GM18517 (cell line): Measurements from ENCODE around the gene AUTS2.

Source experiments
- ATAC-seq: cut with Tn5 transposase; IDR thresholded peaks from one replicate; pipeline ENCODE4 v1.9.1; 2021; ENCODE audit warnings: mild to moderate bottlenecking, moderate library complexity; ENCODE audit not compliant: unreplicated experiment

Gene AUTS2

DNA sequence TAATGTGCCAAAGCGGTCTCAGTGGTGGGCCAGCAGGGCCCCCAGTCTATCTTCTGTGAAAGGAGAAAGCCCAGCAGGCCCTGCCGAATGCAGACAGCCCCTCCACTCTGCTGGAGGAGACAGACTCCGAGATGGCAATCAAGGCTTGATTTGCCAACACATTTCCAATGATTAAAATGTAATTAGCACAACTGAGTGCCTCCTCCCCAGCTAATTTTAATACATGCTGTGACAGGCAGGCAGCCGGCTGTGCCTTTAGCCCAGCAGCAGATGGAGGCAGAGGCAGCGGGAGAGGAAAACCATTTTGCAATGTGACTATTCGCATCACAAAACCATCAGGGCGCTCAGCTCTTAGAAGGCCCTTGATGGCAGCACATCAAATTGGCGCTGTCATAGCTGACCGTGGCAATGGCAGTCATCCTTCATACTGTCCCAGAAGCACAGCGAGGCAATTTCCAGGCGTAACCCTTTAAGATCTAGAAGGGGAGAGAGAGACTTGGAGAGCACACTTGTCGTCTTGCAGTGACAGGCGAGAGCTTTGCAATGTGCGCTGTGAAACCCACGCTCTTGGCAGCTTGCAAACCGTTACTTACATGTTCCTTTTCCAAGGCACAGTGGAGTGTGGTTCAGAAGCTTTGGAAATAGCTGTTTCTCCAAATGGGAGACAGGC lies 818.8 kb downstream of the AUTS2 start:
- ATAC-seq: no peak

DNA sequence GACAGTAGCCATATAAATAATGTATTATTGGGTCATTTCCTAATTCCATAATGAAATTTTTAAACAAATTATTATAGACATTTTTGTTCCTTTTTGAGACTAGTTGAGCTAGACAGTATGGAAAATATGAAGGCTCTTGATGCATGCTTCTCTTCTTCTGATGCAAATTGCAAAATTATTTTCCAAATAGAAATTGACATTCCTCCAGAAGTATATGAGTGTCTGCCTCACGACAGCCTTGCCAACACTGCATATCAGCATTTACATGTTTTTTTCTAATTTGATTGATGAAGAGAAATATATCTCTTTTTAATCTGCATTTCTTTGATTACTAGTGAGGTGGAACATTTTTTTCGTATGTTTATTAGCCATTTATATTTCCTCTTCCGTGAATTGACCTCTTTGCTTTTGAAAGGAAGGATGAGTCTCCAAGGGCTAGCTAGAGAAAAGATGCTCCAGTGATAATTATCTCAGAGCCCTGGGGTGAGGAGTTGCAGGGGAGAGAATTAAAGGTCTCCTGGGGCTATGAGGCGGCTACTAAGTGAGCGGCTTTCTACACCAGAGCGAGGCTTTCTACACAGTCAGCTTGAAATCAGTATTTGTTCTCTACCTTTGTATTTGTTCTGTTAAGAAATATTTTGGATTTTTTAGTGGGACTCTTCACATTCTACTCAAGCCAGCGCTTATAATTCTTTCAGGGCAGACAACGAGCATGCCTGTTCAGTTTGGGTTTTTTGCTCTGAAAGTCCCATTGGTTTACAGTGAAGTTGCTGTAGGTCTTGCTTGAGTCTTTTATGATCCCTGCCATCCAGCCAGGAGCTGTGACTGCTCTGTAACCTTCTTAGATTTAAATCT lies 821.5 kb downstream of the AUTS2 start:
- ATAC-seq: no peak

DNA sequence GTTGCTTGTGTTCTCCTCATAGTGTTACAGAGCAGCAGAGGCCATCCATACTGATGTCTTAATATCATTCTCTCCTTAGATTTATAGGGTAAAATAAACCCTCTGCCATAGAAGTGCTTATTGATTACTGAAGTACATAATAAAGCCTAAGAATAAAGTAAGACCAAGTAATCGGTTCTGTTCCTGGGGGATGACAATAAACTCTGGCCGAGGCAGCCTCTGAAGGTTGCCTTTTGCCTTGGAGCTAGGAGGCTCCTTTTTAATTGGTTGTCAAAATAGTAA lies 822.0 kb downstream of the AUTS2 start:
- ATAC-seq: no peak

DNA sequence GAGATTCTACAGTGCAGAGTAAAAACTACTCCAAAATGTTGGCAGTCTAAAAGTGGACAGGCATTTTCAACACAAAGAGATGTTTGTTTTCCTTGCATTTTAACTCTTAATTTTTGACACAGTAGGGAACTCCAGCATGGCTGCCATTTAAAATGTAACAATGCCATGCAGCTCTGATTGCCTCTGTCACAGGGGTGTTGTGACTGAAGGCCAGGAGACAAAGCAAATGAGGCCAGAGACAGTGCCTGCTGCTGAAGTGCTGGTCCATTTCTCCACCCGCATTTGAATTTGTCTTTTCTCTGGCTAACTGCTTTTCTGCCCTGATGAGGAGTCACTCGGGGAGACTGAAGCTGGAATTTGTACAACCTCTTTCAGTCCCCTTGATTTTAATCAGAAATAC lies 823.0 kb downstream of the AUTS2 start:
- no peak for ATAC-seq

DNA sequence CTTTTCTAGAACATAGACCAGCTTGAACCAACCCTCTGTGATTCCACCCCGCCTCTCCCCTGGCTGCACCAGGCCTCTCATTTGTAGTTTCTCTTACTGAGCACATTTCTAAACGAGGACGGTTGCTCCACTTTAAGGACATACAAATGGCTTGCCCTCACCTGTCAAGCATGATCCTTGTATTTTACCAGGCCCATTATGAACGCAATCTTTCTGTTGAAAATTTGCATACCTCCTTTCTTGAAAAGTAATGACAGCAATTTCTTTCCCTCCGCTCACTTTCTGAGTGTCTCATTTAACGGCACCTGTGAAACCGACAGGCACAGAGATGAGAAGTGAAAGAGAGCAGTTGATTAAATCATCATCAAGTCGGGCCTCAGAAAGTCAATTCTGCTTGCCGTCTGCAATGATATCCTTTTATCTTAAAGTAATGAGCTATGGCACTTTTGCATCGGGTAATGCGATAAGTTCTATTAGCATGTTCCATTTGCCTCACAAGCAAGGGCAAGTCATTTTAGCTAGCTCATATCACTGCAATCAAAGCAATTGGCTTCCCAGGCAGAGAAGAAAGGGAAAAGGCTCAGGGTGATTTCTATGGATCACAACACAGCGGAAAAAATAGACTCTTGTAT lies 828.1 kb downstream of the AUTS2 start:
- no peak for ATAC-seq

DNA sequence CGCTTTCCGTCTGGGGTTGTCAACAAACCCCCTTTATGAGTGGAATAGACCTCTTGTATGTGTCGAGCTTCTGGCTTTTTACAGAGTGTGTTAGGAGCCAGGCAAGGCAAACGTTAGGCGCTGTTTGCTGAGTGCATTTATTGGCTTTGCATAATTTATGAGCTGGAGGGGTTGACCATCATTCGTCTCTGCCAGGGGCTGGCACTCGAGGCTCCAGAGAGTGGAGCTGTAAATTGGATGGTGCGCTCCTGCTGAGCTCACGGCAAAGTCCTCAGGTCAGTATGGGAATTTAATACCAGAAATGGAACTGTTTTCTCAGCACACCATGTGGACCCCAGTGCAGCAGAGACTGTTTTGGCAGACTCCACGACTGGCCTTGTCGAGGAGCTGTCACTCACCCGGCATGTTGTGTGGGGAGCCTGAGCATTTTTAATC lies 834.3 kb downstream of the AUTS2 start:
- ATAC-seq: no peak

DNA sequence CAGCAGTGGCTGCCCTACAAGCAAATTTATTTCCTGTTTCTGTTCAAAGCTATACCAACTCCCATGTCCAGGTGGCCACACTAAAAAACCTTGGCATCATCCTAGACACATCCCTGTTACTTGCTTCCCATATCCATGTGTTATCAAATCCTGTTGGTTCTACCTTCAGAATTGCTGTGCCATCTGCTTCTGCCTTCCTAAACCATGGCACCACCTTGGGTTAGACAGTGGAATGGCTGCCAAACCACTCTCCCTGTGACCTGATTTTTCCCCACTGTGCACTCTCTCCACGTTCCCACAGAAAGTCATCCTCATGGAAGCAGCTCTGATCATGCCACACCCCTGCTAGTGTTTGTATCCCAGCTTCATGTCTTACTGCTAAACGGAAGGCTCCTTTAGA lies 836.1 kb downstream of the AUTS2 start:
- no peak for ATAC-seq

DNA sequence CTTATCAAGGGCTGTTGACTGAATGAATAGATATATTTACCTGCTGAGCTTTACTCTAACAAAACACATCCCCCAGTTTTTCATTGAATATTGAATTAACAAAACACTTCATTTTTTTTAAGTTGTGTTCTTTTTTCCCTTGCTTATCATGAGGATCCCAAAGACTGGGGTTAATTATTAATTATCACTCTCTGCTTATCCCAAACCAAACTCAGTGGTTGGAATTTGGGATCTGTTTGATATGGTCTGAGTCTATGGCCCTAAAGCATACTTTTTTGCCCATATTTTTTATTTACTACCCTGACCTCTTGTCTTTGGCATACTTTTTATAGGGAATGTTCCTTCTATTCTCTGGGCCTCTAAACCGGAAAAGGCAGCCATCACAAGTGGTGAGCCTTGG lies 836.5 kb downstream of the AUTS2 start:
- no peak for ATAC-seq

DNA sequence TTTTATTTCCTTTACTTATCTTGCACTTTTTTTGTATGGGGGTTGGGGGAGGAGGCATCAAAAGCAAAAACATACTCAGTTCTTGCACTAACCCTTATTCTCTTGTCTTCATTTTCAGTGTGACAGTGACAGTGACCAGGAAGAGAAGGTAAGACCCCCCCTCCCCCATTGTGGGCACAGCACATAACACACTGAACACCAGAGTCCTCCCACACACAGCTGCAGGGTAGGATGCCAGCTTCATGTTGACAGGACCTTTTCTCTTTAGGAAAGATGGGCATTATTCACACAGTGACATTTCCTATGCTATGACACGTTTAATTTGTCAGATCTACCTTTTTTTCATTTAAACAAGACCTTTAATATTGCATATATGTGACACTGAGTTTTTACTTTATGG lies 837.4 kb downstream of the AUTS2 start:
- no peak for ATAC-seq

DNA sequence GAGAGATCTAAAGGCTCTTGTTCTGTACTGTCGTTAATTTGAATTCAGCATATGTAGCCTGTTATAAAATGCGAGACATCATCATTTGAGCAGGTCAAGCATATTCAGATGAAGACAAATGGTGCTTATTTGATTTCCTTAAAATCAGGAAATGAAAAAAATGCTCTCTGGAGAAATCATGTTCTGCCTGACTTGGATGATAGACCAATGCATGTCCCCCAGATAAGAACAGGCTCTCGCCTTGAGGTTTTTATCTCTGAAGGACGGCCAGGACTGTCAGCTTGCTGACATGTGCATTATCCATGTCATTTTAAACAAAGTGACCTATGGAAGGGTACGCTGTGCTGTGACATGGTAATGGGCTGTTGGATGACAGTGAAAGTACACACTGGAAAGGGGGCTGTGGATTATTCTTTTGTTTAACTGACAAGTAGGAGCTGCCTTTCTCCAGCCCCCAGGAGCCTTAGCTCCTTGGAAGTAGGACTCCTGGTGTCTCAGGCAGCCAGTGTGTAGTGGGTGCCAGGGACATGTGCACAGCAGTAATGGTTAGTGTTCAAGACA lies 838.6 kb downstream of the AUTS2 start:
- ATAC-seq: no peak

DNA sequence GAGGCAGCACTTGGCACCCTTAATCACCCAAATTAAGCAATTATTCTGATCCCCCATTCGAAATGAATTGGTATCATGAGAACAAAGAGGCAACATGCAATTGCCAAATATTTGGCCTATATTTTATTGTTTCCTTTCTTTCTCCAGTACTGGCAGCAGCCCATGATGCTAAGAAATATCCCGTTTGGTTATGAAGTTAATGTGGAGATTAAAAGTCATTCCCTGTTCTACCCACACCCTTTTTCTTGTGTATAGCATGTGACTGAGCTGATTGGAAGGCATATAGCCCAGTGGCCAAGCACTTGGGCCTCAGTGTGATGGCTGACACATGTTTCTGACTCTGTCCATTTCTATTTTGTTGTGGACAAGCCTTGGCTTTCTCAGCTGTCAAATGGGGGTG lies 841.4 kb downstream of the AUTS2 start:
- no peak for ATAC-seq

DNA sequence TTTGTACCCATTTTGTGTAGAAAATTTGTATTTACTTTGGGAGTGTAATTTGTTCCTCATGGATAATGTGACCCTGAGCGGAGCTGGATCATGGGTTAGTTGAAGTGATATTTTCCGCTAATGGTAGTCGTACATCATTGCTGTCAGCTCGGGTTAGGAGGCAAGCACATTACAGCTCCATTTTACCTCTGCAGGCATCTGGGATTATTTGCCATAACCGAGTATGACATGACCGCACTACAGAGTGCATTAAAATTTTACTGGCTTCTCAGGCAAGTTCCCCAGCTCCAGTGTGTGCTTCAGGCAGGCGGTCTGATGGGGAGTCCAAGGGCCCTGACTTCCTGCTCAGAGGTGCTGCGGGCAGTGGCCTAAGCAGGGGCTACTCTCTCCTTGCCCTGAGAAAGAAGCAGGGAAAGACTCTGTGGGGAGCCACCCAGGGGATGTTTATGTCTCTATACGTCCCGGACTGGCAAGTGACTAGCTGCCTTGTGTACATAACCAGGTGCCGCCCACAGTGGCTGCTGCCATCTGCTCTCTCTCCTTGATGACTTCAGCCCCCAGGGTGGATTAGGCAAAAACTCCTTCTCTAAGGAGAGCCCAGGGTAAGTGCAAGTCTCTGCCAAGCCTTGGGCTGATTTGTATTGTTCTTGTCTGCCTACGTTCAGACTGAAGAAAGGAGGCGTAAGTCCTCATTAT lies 848.3 kb downstream of the AUTS2 start:
- no peak for ATAC-seq

DNA sequence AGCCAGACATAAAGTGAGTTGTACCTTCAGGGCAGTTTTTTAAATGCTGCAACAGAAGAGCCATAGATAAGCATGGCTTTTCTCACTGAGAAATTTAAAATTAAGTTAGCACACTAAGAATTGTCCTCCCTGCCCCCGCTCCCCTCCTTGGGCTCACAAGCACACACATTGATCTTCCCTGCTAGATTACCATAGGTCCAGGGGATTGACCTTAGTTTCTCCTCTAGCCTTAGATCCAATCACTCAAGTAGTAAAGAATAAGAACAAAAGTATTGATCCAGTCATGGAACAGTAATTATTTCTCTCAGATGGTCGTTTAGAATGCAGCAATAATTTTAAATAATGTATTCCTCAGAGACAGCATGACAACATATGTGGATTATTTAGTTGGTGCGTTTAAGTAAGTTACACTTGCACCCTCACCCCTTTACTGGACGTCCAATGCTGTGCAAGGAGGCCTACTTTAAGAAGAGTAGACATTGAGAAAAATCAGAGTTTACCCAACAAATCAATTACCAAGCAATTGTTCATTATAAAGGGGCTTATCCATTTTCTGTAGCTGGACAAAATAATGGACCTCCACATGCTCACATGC lies 850.1 kb downstream of the AUTS2 start:
- ATAC-seq: no peak

DNA sequence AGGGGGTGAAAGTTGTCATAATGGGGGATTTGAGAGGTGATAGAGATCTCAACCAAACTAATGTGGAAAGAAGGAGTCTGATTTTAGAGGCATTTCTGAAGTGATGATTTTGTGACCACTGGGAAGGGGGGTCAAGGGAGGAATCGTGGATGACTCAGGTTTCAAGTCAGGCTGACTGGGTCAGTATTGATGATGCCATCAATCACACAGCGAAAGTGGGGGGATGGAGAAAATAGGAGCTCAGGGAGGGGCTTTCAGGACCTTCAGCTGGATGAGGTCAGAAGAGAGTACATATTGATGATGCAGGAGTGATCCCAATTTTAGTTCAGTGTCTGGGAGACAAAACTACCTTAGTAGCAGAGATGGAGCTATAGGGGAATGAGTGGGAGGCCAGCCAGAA lies 852.5 kb downstream of the AUTS2 start:
- ATAC-seq: no peak

DNA sequence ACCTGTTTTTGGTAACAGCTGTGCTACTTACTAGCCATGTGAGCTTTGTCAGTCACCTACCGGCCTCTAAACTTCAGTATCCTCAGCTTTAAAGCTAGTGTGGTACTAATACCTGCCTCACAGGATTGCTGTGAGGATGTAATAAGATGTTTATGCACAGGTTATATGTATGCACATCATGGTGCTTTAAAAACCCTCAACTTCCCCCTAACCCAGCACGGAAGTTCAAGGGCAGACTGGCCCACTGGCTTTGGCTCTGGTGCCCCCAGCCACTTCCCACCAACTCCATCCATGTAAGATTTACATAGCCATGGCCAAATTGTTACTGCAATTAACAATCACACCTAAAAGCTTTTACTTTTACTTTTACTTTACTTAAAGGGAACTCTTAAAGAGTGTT lies 857.6 kb downstream of the AUTS2 start:
- ATAC-seq: no peak

DNA sequence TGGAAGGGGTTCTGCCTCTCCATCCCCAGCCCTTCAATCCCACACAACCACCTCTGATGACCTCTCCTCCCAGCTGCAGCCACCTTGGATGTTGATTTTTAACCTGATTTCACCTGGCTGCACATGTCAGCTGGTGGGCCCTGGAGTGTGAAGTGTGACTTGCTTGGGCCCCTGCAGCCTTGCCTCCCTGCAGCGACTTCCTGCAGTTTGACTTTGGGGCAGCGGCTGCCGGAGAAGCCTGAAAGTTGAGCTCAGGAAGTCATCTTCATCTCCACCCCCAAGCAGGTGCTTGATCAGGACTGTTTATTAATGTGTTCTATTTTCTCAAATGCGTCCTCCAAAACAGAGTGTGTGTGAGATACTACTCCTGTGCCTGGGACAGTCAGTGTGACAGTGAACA lies 858.4 kb downstream of the AUTS2 start:
- no peak for ATAC-seq

DNA sequence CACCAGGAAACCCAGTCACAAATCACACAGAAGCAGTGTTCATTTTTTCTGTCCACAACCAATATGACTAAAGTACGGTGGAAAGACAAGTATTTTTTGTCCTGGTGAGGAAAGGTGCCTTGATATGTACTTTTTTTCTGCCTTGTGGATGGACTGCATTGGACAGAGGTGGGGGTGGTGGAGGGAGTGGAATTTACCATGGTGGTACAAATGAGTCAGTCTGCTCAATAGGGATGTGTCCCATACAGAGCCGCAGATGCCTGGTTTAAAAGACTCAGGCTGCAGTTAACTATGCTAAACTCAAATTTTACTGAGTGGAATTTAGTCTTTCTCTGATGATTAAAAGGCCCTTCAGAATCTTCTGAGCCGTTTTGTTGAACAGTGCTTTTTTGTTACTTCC lies 859.2 kb downstream of the AUTS2 start:
- ATAC-seq: no peak

DNA sequence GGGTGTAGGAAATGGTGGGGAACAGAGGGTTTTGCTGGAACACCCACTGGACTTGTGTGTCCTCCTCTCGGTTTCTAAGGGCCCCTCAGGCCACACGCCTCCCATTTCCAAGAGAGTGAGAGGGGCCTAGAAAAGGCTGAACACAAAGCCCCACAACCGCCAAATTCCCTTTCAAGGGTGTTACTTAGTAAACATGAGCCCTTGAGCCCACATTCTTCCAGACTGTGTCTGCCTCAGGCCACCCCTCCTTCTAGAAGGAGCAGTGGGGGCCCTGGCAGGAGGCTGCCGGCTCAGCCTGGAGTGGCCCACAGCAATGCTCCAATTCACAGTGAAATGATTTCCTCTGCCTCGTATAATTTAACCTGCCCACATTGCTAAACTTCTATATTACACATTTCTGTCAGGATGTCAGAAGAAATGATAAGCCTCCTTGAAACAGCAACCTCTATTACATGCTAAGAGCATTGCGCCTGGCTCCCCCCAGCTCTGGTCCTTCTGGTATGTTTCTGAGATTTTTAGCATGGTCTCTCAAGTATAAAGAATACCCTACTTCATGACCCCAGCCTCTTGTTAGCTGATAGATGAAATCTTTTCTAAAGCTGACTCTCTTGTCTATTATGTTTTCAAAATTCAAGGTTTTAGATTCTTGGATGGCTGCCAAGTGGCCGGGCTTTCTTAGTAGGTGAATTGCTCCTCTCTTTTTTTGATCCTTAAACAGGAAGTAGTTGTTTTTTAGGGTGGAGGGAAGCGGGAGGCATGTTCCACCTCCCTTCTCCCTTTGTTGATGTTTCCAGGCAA lies 859.8 kb downstream of the AUTS2 start:
- ATAC-seq: no peak

DNA sequence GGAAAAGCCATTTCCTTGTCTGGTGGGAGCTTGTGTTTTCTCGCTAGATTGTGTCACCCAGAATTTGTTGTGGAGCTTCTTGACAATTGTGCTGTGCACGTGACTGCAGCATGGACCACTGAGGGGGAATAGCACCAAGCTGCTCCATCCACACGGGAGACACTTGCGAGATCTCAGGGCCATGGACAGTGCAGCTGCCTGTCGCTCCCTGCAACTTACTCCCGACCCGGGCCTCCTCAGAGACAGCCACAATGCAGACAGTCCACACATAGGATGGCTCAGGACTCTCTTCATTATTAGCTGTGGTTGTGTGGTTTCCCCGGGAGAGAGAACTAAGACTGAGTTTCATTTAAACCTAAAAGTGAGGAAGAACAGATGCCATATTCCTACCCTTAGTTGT lies 860.5 kb downstream of the AUTS2 start:
- ATAC-seq: no peak

DNA sequence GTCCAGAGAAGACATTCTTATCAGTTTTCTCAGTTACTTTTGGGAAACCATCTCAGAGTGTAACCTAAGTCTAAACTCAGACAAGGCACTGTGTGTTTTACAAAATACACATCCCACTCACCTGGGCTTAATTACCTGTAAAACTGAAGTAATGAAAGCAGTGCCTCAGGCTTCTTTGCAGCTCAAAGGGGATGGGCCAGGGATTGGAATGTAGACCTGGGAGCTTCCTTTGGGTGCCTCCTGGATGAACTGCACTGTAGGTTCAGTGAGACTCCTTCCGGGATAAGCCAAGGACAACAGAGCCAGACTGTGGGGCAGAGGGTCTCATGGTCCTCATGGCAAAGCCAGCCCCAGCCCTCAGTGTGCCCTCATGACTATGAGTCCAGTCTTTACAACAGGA lies 861.3 kb downstream of the AUTS2 start:
- ATAC-seq: no peak
